T-cell (primary cell): ENCODE data around the gene CR2. TPM values are rescaled to one million over a fixed set of nuclear protein-coding genes. Genes with fewer than 3 reads are reported as not detected.
A peak's percentile ranks its signal among the peaks of the same experiment; 100 is the strongest.
"Not testable (repeated sequence)": the region's sequence is repeated elsewhere in the genome, so short reads cannot be mapped to it uniquely, and the experiment has no call there.

ENCODE experiments used
- ATAC-seq, 4 experiments: fragments of 200-7000 bp in 3 of 4; fragments of 150-1000 bp in 1 of 4; cut with Tn5 transposase; replicated peaks in 1 of 4; 1 replicate in 3 of 4; 2 replicates in 1 of 4; pipeline ENCODE4 v1.10.0; 2021; ENCODE audit warnings: moderate library complexity in 3 of 4, mild to moderate bottlenecking in 2 of 4, moderate number of reproducible peaks in 1 of 4
- CTCF ChIA-PET, 2 donors: fragments of 300-600 bp; sonication (Branson Sonifier 250); formaldehyde crosslinking; loops; one replicate each; lab custom pipeline; 2022; ENCODE audit warnings: antibody characterized with exemption in 2 of 2; lab: Charles Lee
- POLR2A ChIA-PET, 2 donors: fragments of 300-600 bp; sonication (Branson Sonifier 250); formaldehyde crosslinking; loops; one replicate each; lab custom pipeline; 2022; ENCODE audit warnings: antibody characterized with exemption in 2 of 2; lab: Charles Lee
- DNase-seq, 35 experiments: peaks; one replicate each; pipeline versions ENCODE4 v3.0.0 to v3.0.0-alpha.2; 2013 to 2023
- H3K27ac ChIP-seq: one replicate; pipeline ENCODE4 v1.5.1; 2013; ENCODE audit warnings: low read length
- H3K27me3 ChIP-seq, 2 experiments: replicated peaks in 1 of 2; 1 replicate in 1 of 2; 2 replicates in 1 of 2; pipeline versions ENCODE4 v1.6.1 to v1.7.0; 2013; ENCODE audit warnings: low read length in 1 of 2, mixed read lengths in 1 of 2; ENCODE audit not compliant: control insufficient read depth in 2 of 2, insufficient read depth in 2 of 2; ENCODE audit errors: extremely low read depth in 1 of 2
- H3K36me3 ChIP-seq, 2 donors: 1 replicate in 1 of 2; 2 replicates in 1 of 2; pipeline versions ENCODE4 v1.6.1 to v1.7.0; 2013; ENCODE audit warnings: low read length in 1 of 2; ENCODE audit not compliant: control insufficient read depth in 2 of 2, insufficient read depth in 1 of 2; ENCODE audit errors: extremely low read depth in 1 of 2
- H3K4me1 ChIP-seq, 2 experiments: 1 replicate in 1 of 2; 2 replicates in 1 of 2; pipeline versions ENCODE4 v1.6.1 to v1.7.0; 2013; ENCODE audit warnings: low read length in 2 of 2, mixed read lengths in 1 of 2; ENCODE audit not compliant: insufficient read depth in 2 of 2, control insufficient read depth in 1 of 2; ENCODE audit errors: extremely low read depth in 1 of 2
- H3K4me3 ChIP-seq, 2 donors: 1 replicate in 1 of 2; 2 replicates in 1 of 2; pipeline versions ENCODE4 v1.5.1 to v1.7.0; 2013; ENCODE audit warnings: mild to moderate bottlenecking in 2 of 2, low read length in 1 of 2, moderate library complexity in 1 of 2; ENCODE audit not compliant: control insufficient read depth in 1 of 2; ENCODE audit errors: extremely low read depth in 1 of 2
- H3K9me3 ChIP-seq: 2 replicates; pipeline ENCODE4 v1.7.0; 2013
- H3K27ac Mint-ChIP-seq, 2 donors: one replicate each; pipeline ENCODE4 v1.8.0; 2020 to 2021; ENCODE audit warnings: mild to moderate bottlenecking in 2 of 2, mixed read lengths in 2 of 2
- H3K27me3 Mint-ChIP-seq, 2 donors: one replicate each; pipeline ENCODE4 v1.8.0; 2021 to 2022; ENCODE audit warnings: mixed read lengths in 2 of 2
- H3K36me3 Mint-ChIP-seq: one replicate; pipeline ENCODE4 v1.8.0; 2021; ENCODE audit warnings: mixed read lengths
- H3K4me1 Mint-ChIP-seq, 3 donors: one replicate each; pipeline ENCODE4 v1.8.0; 2020 to 2022; ENCODE audit warnings: mixed read lengths in 3 of 3, mild to moderate bottlenecking in 1 of 3
- H3K4me3 Mint-ChIP-seq, 3 donors: one replicate each; pipeline ENCODE4 v1.8.0; 2020 to 2022; ENCODE audit warnings: mild to moderate bottlenecking in 3 of 3, mixed read lengths in 3 of 3, moderate library complexity in 3 of 3
- H3K9me3 Mint-ChIP-seq, 3 donors: one replicate each; pipeline ENCODE4 v1.8.0; 2020 to 2022; ENCODE audit warnings: mixed read lengths in 3 of 3
- WGBS: methylation state at CpG from one replicate; pipeline ENCODE4 v1.1.5; 2013; ENCODE audit warnings: missing lambda C conversion rate; ENCODE audit not compliant: insufficient coverage; 5-methylcytosine and 5-hydroxymethylcytosine counted together
- total RNA-seq, 35 experiments: library from RNA in 6 of 35; stranded (reverse) in 6 of 35; fragments of 120-200 nt in 1 of 35; gene quantifications; one replicate each; pipeline versions ENCODE4 v1.2.1 to v1.2.4 and lab custom pipeline; 2013 to 2026

Gene CR2
- total RNA-seq, 5 donors from 2014 or later (not counting 1 experiment from before 2014, with no cell fraction given): 1.4 to 4.6 (median 2.1) TPM

GRCh38 chr1:207518608-207519236, 64.6 kb downstream of the CR2 start:
- H3K9me3 Mint-ChIP-seq: peaks cover 0 to 3% (median 0%) of the 10 kb centered on the region in 3 donors
- H3K27ac ChIP-seq: no peak overlapping the region
- peaks cover under 1 to 9% of the 10 kb centered on the region in 2 donors for H3K27me3 Mint-ChIP-seq
- no peaks in the 10 kb centered on the region for H3K9me3 ChIP-seq
- no peak for ATAC-seq
- peaks cover 0 to 2% (median 0%) of the 10 kb centered on the region in 3 donors for H3K4me1 Mint-ChIP-seq
- no peaks in the 10 kb centered on the region for H3K4me1 ChIP-seq
- no peak for DNase-seq
- ChIA-PET CTCF (interaction anchor here in 1 of 2 donors (1.0 kb wide), 1 partner anchor 119 kb away, joined by 3 read pairs; no protein-coding TSS in a partner anchor), POLR2A (no interaction called here)
- H3K4me3 Mint-ChIP-seq: no peak overlapping the region
- no peak overlapping the region for H3K4me3 ChIP-seq
- peaks cover 0 to 3% of the 10 kb centered on the region in 2 experiments for H3K27me3 ChIP-seq
- H3K36me3 Mint-ChIP-seq: no peaks in the 10 kb centered on the region
- H3K27ac Mint-ChIP-seq: no peak overlapping the region
- 64% methylated on average over 2 of the region's 4 CpGs for WGBS
- H3K36me3 ChIP-seq: no peaks in the 10 kb centered on the region

GRCh38 chr1:207519505-207520399, 65.6 kb downstream of the CR2 start:
- Histone ChIP-seq H3K4me1 (no peaks in the 10 kb centered on the region), H3K9me3 (no peaks in the 10 kb centered on the region), H3K4me3 (no peak overlapping the region), H3K27me3 (peaks cover 0 to 5% of the 10 kb centered on the region in 2 experiments), H3K27ac (no peak overlapping the region), H3K36me3 (no peaks in the 10 kb centered on the region)
- Mint-ChIP-seq H3K4me3 (no peak overlapping the region), H3K9me3 (peaks cover 0 to 3% (median 0%) of the 10 kb centered on the region in 3 donors), H3K36me3 (no peaks in the 10 kb centered on the region), H3K4me1 (no peaks in the 10 kb centered on the region), H3K27me3 (peaks cover 0 to 12% of the 10 kb centered on the region in 2 donors), H3K27ac (no peak overlapping the region)
- POLR2A ChIA-PET: no interaction called here
- ATAC-seq: no peak
- no peak for DNase-seq
- CTCF ChIA-PET: interaction anchor here in 1 of 2 donors (0.7 to 1.0 kb wide), 4 partner anchors 10 to 429 kb away, joined by 3 to 11 read pairs (median 4); no protein-coding TSS in a partner anchor
- 94% methylated on average over 15 of the region's 23 CpGs for WGBS

GRCh38 chr1:207520400-207521345, 66.5 kb downstream of the CR2 start:
- H3K27me3 ChIP-seq, H3K4me1 Mint-ChIP-seq, H3K4me1 ChIP-seq, H3K9me3 ChIP-seq, H3K4me3 Mint-ChIP-seq, H3K9me3 Mint-ChIP-seq, H3K36me3 Mint-ChIP-seq, H3K27ac ChIP-seq, POLR2A ChIA-PET, DNase-seq, H3K27ac Mint-ChIP-seq, ATAC-seq, H3K4me3 ChIP-seq, H3K36me3 ChIP-seq: not testable (repeated sequence)
- H3K27me3 Mint-ChIP-seq: peaks cover 0 to 12% of the 10 kb centered on the region in 2 donors
- no CpG with 5 or more reads among the region's 10 CpGs for WGBS
- CTCF ChIA-PET: interaction anchor here in 1 of 2 donors (0.7 kb wide), 3 partner anchors 120 to 430 kb away, joined by 3 to 11 read pairs (median 5); no protein-coding TSS in a partner anchor

- H3K36me3 ChIP-seq, H3K4me1 Mint-ChIP-seq, H3K27me3 Mint-ChIP-seq, H3K27me3 ChIP-seq, H3K36me3 Mint-ChIP-seq, H3K9me3 Mint-ChIP-seq, DNase-seq, ATAC-seq, H3K4me3 Mint-ChIP-seq, H3K27ac Mint-ChIP-seq, POLR2A ChIA-PET, H3K4me1 ChIP-seq, H3K27ac ChIP-seq, H3K4me3 ChIP-seq, CTCF ChIA-PET, H3K9me3 ChIP-seq: not testable (repeated sequence)
- no CpG with 5 or more reads among the region's 3 CpGs for WGBS
Measured at GRCh38 chr1:207525239-207525638, 71.1 kb downstream of the CR2 start.

- peak in 1 of 4 experiments; percentile 26 for ATAC-seq
- H3K27ac Mint-ChIP-seq, POLR2A ChIA-PET, CTCF ChIA-PET, H3K27ac ChIP-seq, H3K36me3 ChIP-seq, H3K27me3 ChIP-seq, H3K4me1 ChIP-seq, H3K4me1 Mint-ChIP-seq, H3K4me3 ChIP-seq, H3K9me3 Mint-ChIP-seq, H3K9me3 ChIP-seq, H3K4me3 Mint-ChIP-seq, H3K36me3 Mint-ChIP-seq, DNase-seq, H3K27me3 Mint-ChIP-seq: not testable (repeated sequence)
- WGBS: no CpG with 5 or more reads among the region's 1 CpG
Measured at GRCh38 chr1:207528401-207528800, 74.3 kb downstream of the CR2 start.

- ATAC-seq, H3K9me3 Mint-ChIP-seq, H3K4me3 Mint-ChIP-seq, H3K36me3 Mint-ChIP-seq, H3K27ac Mint-ChIP-seq, H3K27me3 ChIP-seq, H3K36me3 ChIP-seq, DNase-seq, H3K9me3 ChIP-seq, H3K4me3 ChIP-seq, CTCF ChIA-PET, POLR2A ChIA-PET, H3K27me3 Mint-ChIP-seq, H3K4me1 ChIP-seq, H3K27ac ChIP-seq, H3K4me1 Mint-ChIP-seq: not testable (repeated sequence)
- WGBS: no CpG with 5 or more reads among the region's 5 CpGs
Measured at GRCh38 chr1:207536263-207536662, 82.1 kb downstream of the CR2 start.
